HepG2 (cell line): Measurements from ENCODE around the gene ASIC3.

Experiments used
- AGO1 ChIP-seq: fragments of 200-400 bp; formaldehyde crosslinking; IDR thresholded peaks from 2 replicates; pipeline ENCODE4 v1.6.1; 2017; ENCODE audit warnings: mild to moderate bottlenecking, low read depth, low read length, moderate library complexity; ENCODE audit not compliant: poor library complexity, severe bottlenecking
- FOXP4 ChIP-seq: sonication (generic); formaldehyde crosslinking; IDR thresholded peaks from 2 replicates; pipeline ENCODE4 v1.4.0; 2020; ENCODE audit warnings: missing genetic modification reagents
- GABPA ChIP-seq, 2 experiments: IDR thresholded peaks; 2 replicates each; pipeline ENCODE4 v1.6.1; 2011 to 2016; ENCODE audit warnings: low read depth in 2 of 2, low read length in 1 of 2, missing biosample characterization in 1 of 2, missing genetic modification characterization in 1 of 2
- MAZ ChIP-seq, 2 experiments: sonication (generic) in 1 of 2; formaldehyde crosslinking in 1 of 2; IDR thresholded peaks; 2 replicates each; pipeline versions ENCODE4 v1.5.0 to v1.6.1; 2012 to 2020; ENCODE audit warnings: low read depth in 2 of 2, mild to moderate bottlenecking in 2 of 2, borderline replicate concordance in 1 of 2, improper control_type of control experiment in 1 of 2, low read length in 1 of 2, missing genetic modification reagents in 1 of 2, moderate library complexity in 1 of 2
- POLR2AphosphoS2 ChIP-seq: IDR thresholded peaks from 2 replicates; pipeline ENCODE4 v1.6.1; 2011; ENCODE audit warnings: low read depth, low read length, improper control_type of control experiment
- RERE ChIP-seq: IDR thresholded peaks from 2 replicates; pipeline ENCODE4 v1.6.1; 2016; ENCODE audit warnings: low read depth, missing genetic modification reagents, missing compliant biosample characterization
- ZNF562 ChIP-seq: sonication (generic); formaldehyde crosslinking; IDR thresholded peaks from 2 replicates; pipeline ENCODE4 v1.8.0; 2022; ENCODE audit warnings: missing genetic modification reagents, borderline replicate concordance
- ZNF777 ChIP-seq: sonication (generic); formaldehyde crosslinking; IDR thresholded peaks from 2 replicates; pipeline ENCODE4 v1.4.0; 2020; ENCODE audit warnings: missing genetic modification reagents
- TF ChIP-seq, protein P1 (sequence below): sonication (generic); formaldehyde crosslinking; IDR thresholded peaks from 2 replicates; pipeline ENCODE4 v1.5.0; 2020; ENCODE audit warnings: mild to moderate bottlenecking, missing genetic modification reagents, moderate library complexity

DNA sequence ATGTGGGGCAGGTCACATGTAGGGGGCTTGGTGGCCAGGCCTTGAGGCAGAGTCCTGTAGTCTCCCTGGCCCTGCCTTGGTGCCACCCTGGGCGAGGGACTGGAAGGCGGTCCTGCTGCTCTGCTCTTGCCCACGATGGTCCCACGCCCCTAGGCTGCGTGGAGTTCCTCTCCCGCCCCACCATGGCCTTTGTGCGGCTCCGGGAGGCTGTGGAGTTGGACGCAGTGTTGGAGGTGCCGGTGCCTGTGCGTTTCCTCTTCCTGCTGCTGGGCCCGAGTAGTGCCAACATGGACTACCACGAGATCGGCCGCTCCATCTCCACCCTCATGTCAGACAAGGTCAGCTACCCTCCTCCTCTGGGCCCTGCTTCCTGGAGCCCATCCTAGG is 22.2 kb downstream of the ASIC3 start:
- TF ChIP-seq FOXP4 (CRISPR knock-in tag) (no peak), MAZ (IDR thresholded peaks at IDR 0.05; ENCODE audit: borderline replicate concordance, low read depth, low read length) (no peak), MAZ (CRISPR knock-in tag; IDR thresholded peaks at IDR 0.05; ENCODE audit: low read depth) (no peak), POLR2AphosphoS2 (no peak), AGO1 (no peak), RERE (no peak), ZNF562 (no peak), ZNF777 (CRISPR knock-in tag) (no peak), GABPA (IDR thresholded peaks at IDR 0.05; ENCODE audit: low read depth, low read length) (no peak), GABPA (CRISPR knock-in tag; IDR thresholded peaks at IDR 0.05; ENCODE audit: low read depth) (no peak)
- TF ChIP-seq, protein P1, sequence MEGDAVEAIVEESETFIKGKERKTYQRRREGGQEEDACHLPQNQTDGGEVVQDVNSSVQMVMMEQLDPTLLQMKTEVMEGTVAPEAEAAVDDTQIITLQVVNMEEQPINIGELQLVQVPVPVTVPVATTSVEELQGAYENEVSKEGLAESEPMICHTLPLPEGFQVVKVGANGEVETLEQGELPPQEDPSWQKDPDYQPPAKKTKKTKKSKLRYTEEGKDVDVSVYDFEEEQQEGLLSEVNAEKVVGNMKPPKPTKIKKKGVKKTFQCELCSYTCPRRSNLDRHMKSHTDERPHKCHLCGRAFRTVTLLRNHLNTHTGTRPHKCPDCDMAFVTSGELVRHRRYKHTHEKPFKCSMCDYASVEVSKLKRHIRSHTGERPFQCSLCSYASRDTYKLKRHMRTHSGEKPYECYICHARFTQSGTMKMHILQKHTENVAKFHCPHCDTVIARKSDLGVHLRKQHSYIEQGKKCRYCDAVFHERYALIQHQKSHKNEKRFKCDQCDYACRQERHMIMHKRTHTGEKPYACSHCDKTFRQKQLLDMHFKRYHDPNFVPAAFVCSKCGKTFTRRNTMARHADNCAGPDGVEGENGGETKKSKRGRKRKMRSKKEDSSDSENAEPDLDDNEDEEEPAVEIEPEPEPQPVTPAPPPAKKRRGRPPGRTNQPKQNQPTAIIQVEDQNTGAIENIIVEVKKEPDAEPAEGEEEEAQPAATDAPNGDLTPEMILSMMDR (CRISPR knock-in tag): no peak
